HG03097 (cell line): ENCODE data around the gene TSEN2.
"Not testable (repeated sequence)": the region's sequence is repeated elsewhere in the genome, so short reads cannot be mapped to it uniquely, and the experiment has no call there.

Experiments used
- ATAC-seq: cut with Tn5 transposase; IDR thresholded peaks from one replicate; pipeline ENCODE4 v1.9.1; 2021; ENCODE audit not compliant: unreplicated experiment, low FRiP score

TSEN2 gene

DNA sequence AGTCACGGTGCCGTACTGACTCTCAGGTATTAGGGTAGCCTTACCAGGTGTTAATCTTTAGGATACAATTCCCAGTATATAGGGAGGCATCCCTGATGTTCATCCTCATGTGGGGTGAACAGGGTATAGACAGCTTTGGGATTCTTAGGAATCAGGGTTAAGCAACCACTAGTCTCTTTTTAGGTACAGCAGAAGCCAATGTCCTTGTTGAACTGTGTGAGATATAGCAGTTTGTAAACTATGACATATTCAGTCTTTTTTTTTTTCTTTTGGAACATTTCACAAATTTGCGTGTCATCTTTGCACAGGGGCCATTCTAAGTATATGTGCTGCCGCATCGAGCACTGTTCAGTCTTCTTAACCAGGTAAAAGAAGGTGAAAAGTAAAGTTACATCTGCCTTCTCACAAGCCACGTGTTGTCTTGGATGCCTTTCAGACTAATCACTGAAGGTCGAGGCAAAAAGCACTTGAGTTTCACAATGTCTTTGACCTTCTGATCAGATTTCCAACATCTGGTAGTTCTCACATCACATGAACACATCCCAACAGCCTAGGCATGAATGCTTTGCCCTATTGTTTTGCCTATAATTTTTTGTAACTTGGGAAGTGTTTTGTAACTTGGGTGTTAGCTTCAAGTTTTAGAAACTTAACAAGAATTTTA is 17.2 kb downstream of the TSEN2 start:
- no peak for ATAC-seq

GRCh38 chr3:12503126-12503957 is 19.1 kb downstream of the TSEN2 start:
- ATAC-seq = no peak

- no peak for ATAC-seq
Observed at GRCh38 chr3:12506201-12506709, 22.0 kb downstream of the TSEN2 start.

DNA sequence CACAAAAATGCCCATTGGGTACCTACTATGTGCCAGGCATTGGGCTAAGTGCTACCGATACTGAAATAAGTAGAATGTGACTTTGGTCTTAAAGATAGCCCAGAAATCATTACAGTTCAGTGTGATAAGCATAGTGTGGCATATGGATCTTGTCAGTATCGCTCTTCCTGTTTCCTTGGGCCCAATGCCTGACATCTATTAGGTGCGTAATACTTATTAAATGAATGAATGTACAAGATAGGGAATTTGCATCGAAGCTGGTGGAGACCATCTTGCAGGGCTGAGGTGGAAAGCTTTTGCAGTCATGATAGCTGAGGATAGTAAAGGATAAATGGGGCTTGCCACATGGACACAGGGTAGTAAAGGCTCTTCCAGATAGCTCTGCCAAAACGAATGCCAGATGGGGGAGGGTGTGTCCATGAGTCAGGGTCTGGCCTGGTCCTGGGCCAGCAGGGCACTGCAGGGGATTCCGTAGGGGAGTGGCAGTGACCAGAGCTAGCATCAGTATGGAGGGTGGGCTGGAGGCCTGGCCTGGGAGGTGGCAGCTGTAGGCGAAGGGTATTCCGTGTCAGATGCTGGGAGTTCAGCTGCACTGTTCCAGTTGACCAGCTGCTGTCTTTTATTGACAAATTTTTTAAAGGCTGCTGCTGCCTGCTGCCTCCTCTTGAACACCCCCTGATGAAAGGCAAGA is 23.5 kb downstream of the TSEN2 start:
- ATAC-seq = no peak

- ATAC-seq = no peak
Observed at GRCh38 chr3:12508291-12508700, 24.0 kb downstream of the TSEN2 start.

GRCh38 chr3:12509466-12509865 is 25.2 kb downstream of the TSEN2 start:
- no peak for ATAC-seq

GRCh38 chr3:12512534-12513118 is 28.3 kb downstream of the TSEN2 start:
- ATAC-seq = no peak

- ATAC-seq = no peak
Observed at GRCh38 chr3:12513694-12514446, 29.6 kb downstream of the TSEN2 start.

GRCh38 chr3:12515631-12516030 is 31.4 kb downstream of the TSEN2 start:
- no peak for ATAC-seq

GRCh38 chr3:12516873-12517272 is 32.6 kb downstream of the TSEN2 start:
- no peak for ATAC-seq

- ATAC-seq = no peak
Observed at GRCh38 chr3:12518261-12519028, 34.2 kb downstream of the TSEN2 start.

- no peak for ATAC-seq
Observed at GRCh38 chr3:12521010-12521409, 36.7 kb downstream of the TSEN2 start.

- no peak for ATAC-seq
Observed at GRCh38 chr3:12522721-12523120, 38.4 kb downstream of the TSEN2 start.

DNA sequence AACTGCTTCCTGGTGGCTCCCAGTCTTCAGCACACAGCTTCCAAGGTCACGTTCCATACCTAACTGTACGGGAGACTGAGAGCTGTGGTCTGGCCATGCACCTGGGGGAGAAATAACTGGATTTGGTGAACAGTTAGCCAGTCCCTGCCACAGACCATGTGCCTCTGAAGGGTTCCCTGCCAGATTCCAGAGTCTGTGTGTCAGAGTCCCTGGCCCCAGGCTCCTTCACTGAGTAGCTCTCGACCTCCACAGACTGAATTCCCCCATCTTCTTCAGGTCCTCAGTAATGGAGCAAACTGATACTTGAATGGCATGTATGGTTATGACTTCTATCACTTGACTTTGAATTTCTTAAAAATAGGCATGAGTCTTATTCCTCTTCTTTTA is 43.5 kb downstream of the TSEN2 start:
- no peak for ATAC-seq

DNA sequence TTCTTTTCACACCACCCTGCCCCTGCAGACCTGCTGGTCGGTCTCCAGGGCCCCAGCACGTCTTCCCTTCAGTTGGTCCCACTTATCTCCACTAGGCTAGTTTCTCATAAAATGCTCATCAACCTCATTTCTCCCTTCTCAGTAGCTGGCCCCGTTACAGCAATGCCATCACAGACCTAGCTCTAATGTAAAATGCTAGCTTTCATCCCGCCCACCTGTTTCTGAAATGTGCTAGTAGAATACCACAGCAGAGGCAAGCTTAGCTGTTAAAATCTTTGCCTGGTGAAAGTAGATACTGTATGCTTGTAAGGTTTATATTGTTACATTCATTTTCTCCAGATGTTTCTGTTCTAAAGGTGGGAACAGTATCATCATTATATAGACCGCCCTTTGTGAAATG is 47.9 kb downstream of the TSEN2 start:
- ATAC-seq = no peak

- no peak for ATAC-seq
Observed at GRCh38 chr3:12536423-12536822, 52.1 kb downstream of the TSEN2 start.

DNA sequence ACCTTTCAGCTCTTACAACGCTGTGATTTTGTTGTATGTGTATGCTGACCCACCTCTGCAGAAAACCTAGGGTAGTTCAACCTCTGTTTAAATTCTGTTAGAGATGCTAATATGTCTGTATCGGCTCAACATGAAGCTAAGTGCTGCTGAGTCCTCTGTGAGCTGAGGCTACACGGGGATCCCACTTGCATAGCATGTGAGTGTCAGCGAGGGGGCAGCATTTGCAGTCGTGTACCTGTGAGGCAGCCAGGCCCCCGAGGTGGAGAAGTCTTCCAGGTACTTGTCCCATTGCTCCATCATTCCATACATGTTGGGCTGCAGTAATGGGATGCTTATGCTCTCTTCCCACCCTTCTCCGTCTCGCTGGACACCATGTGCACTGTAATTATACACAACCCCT is 57.3 kb downstream of the TSEN2 start:
- no peak for ATAC-seq

DNA sequence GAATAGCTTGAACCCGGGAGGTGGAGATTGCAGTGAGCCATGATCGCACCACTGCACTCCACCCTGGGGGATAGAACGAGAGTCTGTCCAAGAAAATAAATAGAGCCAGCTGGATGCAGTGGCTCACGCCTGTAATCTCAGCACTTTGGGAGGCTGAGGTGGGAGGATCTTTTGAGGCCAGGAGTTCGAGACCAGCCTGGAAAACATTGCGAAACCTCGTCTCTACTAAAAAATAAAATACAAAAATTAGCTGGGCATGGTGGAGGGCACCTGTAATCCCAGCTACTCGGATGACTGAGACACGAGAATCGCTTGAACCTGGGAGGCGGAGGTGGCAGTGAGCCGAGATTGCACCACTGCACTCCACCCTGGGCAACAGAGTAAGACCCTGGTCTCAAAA is 59.2 kb downstream of the TSEN2 start:
- not testable (repeated sequence) for ATAC-seq

- no peak for ATAC-seq
Observed at GRCh38 chr3:12544652-12545472, 60.6 kb downstream of the TSEN2 start.
